Measurements from ENCODE around the gene CNTN1.

The CNTN1 gene

DNA sequence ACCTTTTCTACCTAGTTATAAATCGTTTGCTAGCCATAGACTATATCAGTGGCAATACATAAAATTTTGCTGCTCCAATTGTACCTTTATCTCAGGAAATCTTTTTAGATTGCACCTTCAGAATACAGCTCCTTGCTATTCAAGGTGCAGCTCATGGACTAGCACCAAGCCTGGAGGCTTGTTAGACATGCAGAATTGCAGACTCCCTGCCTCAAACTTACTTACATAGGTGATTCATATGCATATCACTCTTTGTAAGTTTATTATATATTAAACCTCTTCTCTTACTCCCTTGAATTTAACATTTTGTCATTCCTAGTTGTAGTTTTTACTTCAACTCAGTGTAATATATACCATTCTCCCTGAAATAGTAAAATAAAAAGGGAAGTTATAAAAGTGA lies 300.4 kb downstream of the CNTN1 start:
- Histone ChIP-seq H4K91ac (ENCODE audit: low read depth, low read length, poor library complexity) (no peak overlapping the region), H3K4ac (ENCODE audit: low read length) (no peak overlapping the region), H3K79me1 (ENCODE audit: low read depth, low read length) (no peaks in the 10 kb centered on the region), H2BK12ac (ENCODE audit: low read length) (no peak overlapping the region), H3K14ac (ENCODE audit: low read length) (no peak overlapping the region), H3K27ac (replicated peaks; ENCODE audit: low read length) (no peak overlapping the region), H2BK15ac (ENCODE audit: low read length) (no peak overlapping the region), H3K4me1 (ENCODE audit: control insufficient read depth in 2 of 2, insufficient read depth in 1 of 2, low read depth in 1 of 2, low read length in 2 of 2) (no peaks in the 10 kb centered on the region), H3K4me3 (ENCODE audit: low read length in 2 of 2) (no peak overlapping the region), H2AK5ac (ENCODE audit: low read depth, low read length) (no peak overlapping the region), H3K27me3 (ENCODE audit: control insufficient read depth in 3 of 3, insufficient read depth in 3 of 3, low read depth in 1 of 3, low read length in 3 of 3) (no peaks in the 10 kb centered on the region), H3K18ac (ENCODE audit: low read length) (no peak overlapping the region), H2BK120ac (ENCODE audit: low read depth, low read length) (no peak overlapping the region), H3K4me2 (ENCODE audit: insufficient read depth, low read length, poor library complexity, severe bottlenecking) (no peak overlapping the region), H2AFZ (ENCODE audit: low read length) (no peak overlapping the region), H4K8ac (ENCODE audit: low read depth, low read length) (no peak overlapping the region), H2BK5ac (ENCODE audit: low read length) (no peak overlapping the region), H3K23ac (ENCODE audit: low read depth, low read length, poor library complexity) (no peak overlapping the region), H3K9me3 (replicated peaks in 1 of 2; ENCODE audit: control insufficient read depth in 2 of 2, insufficient read depth in 1 of 2, low read depth in 1 of 2, low read length in 2 of 2) (no peaks in the 10 kb centered on the region), H3K9ac (ENCODE audit: low read depth, low read length, poor library complexity) (no peak overlapping the region), H3K36me3 (replicated peaks in 1 of 2; ENCODE audit: control insufficient read depth in 2 of 2, insufficient read depth in 2 of 2, low read length in 2 of 2) (no peaks in the 10 kb centered on the region)
- no CpG with 5 or more reads among the region's 1 CpG for WGBS, 2 donors (ENCODE audit: extremely low coverage in 2 of 2, insufficient read length in 2 of 2, insufficient replicate concordance in 1 of 2)
- no peak for DNase-seq (ENCODE audit: low spot score)

DNA sequence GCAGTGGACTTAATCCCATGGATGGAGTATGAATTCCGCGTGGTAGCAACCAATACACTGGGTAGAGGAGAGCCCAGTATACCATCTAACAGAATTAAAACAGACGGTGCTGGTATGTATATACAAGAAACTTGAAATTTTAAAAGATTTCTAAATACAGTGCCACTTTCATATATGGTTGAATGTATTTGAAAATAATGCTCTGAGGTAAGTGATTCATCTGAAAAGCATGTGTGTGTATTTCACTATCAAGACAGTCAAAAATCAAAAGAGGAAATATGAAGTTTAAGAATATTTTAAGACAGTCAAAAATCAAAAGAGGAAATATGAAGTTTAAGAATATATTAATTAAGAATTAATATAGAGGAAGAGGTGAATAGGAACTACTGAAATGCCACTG lies 300.9 kb downstream of the CNTN1 start:
- H2BK15ac ChIP-seq (ENCODE audit: low read length), result no peak overlapping the region
- H2BK120ac ChIP-seq (ENCODE audit: low read depth, low read length), result no peak overlapping the region
- no CpG with 5 or more reads among the region's 3 CpGs for WGBS, 2 donors (ENCODE audit: extremely low coverage in 2 of 2, insufficient read length in 2 of 2, insufficient replicate concordance in 1 of 2)
- no peak overlapping the region for H2BK5ac ChIP-seq (ENCODE audit: low read length)
- no peaks in the 10 kb centered on the region for H3K27me3 ChIP-seq (ENCODE audit: control insufficient read depth in 3 of 3, insufficient read depth in 3 of 3, low read depth in 1 of 3, low read length in 3 of 3)
- no peak for DNase-seq (ENCODE audit: low spot score)
- H2AFZ ChIP-seq (ENCODE audit: low read length), result no peak overlapping the region
- no peak overlapping the region for H3K4ac ChIP-seq (ENCODE audit: low read length)
- no peaks in the 10 kb centered on the region for H3K9me3 ChIP-seq (replicated peaks in 1 of 2; ENCODE audit: control insufficient read depth in 2 of 2, insufficient read depth in 1 of 2, low read depth in 1 of 2, low read length in 2 of 2)
- no peaks in the 10 kb centered on the region for H3K4me1 ChIP-seq (ENCODE audit: control insufficient read depth in 2 of 2, insufficient read depth in 1 of 2, low read depth in 1 of 2, low read length in 2 of 2)
- no peaks in the 10 kb centered on the region for H3K79me1 ChIP-seq (ENCODE audit: low read depth, low read length)
- H3K4me2 ChIP-seq (ENCODE audit: insufficient read depth, low read length, poor library complexity, severe bottlenecking), result no peak overlapping the region
- H3K27ac ChIP-seq (replicated peaks; ENCODE audit: low read length), result no peak overlapping the region
- no peak overlapping the region for H4K8ac ChIP-seq (ENCODE audit: low read depth, low read length)
- H3K36me3 ChIP-seq (replicated peaks in 1 of 2; ENCODE audit: control insufficient read depth in 2 of 2, insufficient read depth in 2 of 2, low read length in 2 of 2), result no peaks in the 10 kb centered on the region
- no peak overlapping the region for H3K18ac ChIP-seq (ENCODE audit: low read length)
- no peak overlapping the region for H3K14ac ChIP-seq (ENCODE audit: low read length)
- no peak overlapping the region for H3K4me3 ChIP-seq (ENCODE audit: low read length in 2 of 2)
- no peak overlapping the region for H2BK12ac ChIP-seq (ENCODE audit: low read length)
- no peak overlapping the region for H2AK5ac ChIP-seq (ENCODE audit: low read depth, low read length)
- H3K23ac ChIP-seq (ENCODE audit: low read depth, low read length, poor library complexity), result no peak overlapping the region
- H3K9ac ChIP-seq (ENCODE audit: low read depth, low read length, poor library complexity), result no peak overlapping the region
- H4K91ac ChIP-seq (ENCODE audit: low read depth, low read length, poor library complexity), result no peak overlapping the region

DNA sequence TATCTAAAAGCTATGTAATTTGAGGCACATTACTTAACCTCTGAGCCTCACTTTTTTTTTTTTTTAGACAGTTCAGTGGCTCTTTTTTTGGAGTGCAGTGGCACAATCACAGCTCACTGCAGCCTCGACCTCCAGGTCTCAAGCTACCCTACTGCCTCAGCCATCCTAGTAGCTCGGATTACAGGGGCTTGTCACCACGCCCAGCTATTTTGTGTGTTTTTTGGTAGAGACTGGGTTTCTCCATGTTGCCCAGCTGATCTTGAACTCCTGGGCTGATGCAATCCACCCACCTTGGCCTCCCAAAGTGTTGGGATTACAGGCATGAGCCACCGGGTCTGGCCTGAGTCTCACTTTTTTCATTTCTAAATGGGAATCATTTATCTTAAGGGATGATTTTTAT lies 303.9 kb downstream of the CNTN1 start:
- Histone ChIP-seq H3K18ac (ENCODE audit: low read length) (no peak overlapping the region), H2BK120ac (ENCODE audit: low read depth, low read length) (no peak overlapping the region), H3K4me1 (ENCODE audit: control insufficient read depth in 2 of 2, insufficient read depth in 1 of 2, low read depth in 1 of 2, low read length in 2 of 2) (no peaks in the 10 kb centered on the region), H3K27ac (replicated peaks; ENCODE audit: low read length) (no peak overlapping the region), H2AFZ (ENCODE audit: low read length) (no peak overlapping the region), H3K9ac (ENCODE audit: low read depth, low read length, poor library complexity) (no peak overlapping the region), H4K91ac (ENCODE audit: low read depth, low read length, poor library complexity) (no peak overlapping the region), H4K8ac (ENCODE audit: low read depth, low read length) (no peak overlapping the region), H2BK12ac (ENCODE audit: low read length) (no peak overlapping the region), H3K4me3 (ENCODE audit: low read length in 2 of 2) (no peak overlapping the region), H2BK5ac (ENCODE audit: low read length) (no peak overlapping the region), H3K9me3 (replicated peaks in 1 of 2; ENCODE audit: control insufficient read depth in 2 of 2, insufficient read depth in 1 of 2, low read depth in 1 of 2, low read length in 2 of 2) (no peaks in the 10 kb centered on the region), H2BK15ac (ENCODE audit: low read length) (no peak overlapping the region), H3K27me3 (ENCODE audit: control insufficient read depth in 3 of 3, insufficient read depth in 3 of 3, low read depth in 1 of 3, low read length in 3 of 3) (no peaks in the 10 kb centered on the region), H3K4me2 (ENCODE audit: insufficient read depth, low read length, poor library complexity, severe bottlenecking) (no peak overlapping the region), H2AK5ac (ENCODE audit: low read depth, low read length) (no peak overlapping the region), H3K23ac (ENCODE audit: low read depth, low read length, poor library complexity) (no peak overlapping the region), H3K79me1 (ENCODE audit: low read depth, low read length) (no peaks in the 10 kb centered on the region), H3K14ac (ENCODE audit: low read length) (no peak overlapping the region), H3K36me3 (replicated peaks in 1 of 2; ENCODE audit: control insufficient read depth in 2 of 2, insufficient read depth in 2 of 2, low read length in 2 of 2) (no peaks in the 10 kb centered on the region), H3K4ac (ENCODE audit: low read length) (no peak overlapping the region)
- WGBS, 2 donors (ENCODE audit: extremely low coverage in 2 of 2, insufficient read length in 2 of 2, insufficient replicate concordance in 1 of 2), result no CpG with 5 or more reads among the region's 4 CpGs
- DNase-seq (ENCODE audit: low spot score), result no peak

DNA sequence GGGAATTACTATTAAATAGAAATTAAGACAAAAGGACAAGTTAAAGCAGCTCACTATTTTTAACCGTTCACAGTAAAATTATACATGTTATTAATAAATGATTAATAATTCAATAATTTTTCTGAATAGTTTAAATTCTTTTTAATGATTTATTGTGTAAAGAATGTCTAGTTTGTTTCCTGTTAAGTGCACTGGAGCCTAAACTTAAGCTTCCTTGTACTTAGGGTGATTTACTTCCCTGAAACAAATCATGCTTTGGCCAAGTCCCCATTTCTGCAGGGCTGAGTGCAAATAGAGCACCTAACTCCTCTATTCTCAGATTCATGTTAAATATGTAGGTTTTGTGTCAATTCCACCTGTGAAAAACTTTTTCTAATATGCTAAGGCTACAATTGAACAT lies 307.0 kb downstream of the CNTN1 start:
- Histone ChIP-seq H3K9me3 (replicated peaks in 1 of 2; ENCODE audit: control insufficient read depth in 2 of 2, insufficient read depth in 1 of 2, low read depth in 1 of 2, low read length in 2 of 2) (no peaks in the 10 kb centered on the region), H3K36me3 (replicated peaks in 1 of 2; ENCODE audit: control insufficient read depth in 2 of 2, insufficient read depth in 2 of 2, low read length in 2 of 2) (no peaks in the 10 kb centered on the region), H3K4me2 (ENCODE audit: insufficient read depth, low read length, poor library complexity, severe bottlenecking) (no peak overlapping the region), H2BK12ac (ENCODE audit: low read length) (no peak overlapping the region), H3K14ac (ENCODE audit: low read length) (no peak overlapping the region), H4K8ac (ENCODE audit: low read depth, low read length) (no peak overlapping the region), H3K27me3 (ENCODE audit: control insufficient read depth in 3 of 3, insufficient read depth in 3 of 3, low read depth in 1 of 3, low read length in 3 of 3) (no peaks in the 10 kb centered on the region), H2BK120ac (ENCODE audit: low read depth, low read length) (no peak overlapping the region), H3K79me1 (ENCODE audit: low read depth, low read length) (no peaks in the 10 kb centered on the region), H3K27ac (replicated peaks; ENCODE audit: low read length) (no peak overlapping the region), H3K9ac (ENCODE audit: low read depth, low read length, poor library complexity) (no peak overlapping the region), H2BK5ac (ENCODE audit: low read length) (no peak overlapping the region), H4K91ac (ENCODE audit: low read depth, low read length, poor library complexity) (no peak overlapping the region), H2BK15ac (ENCODE audit: low read length) (no peak overlapping the region), H2AFZ (ENCODE audit: low read length) (no peak overlapping the region), H3K23ac (ENCODE audit: low read depth, low read length, poor library complexity) (no peak overlapping the region), H3K4ac (ENCODE audit: low read length) (no peak overlapping the region), H3K4me3 (ENCODE audit: low read length in 2 of 2) (no peak overlapping the region), H2AK5ac (ENCODE audit: low read depth, low read length) (no peak overlapping the region), H3K4me1 (ENCODE audit: control insufficient read depth in 2 of 2, insufficient read depth in 1 of 2, low read depth in 1 of 2, low read length in 2 of 2) (no peaks in the 10 kb centered on the region), H3K18ac (ENCODE audit: low read length) (no peak overlapping the region)
- WGBS, 2 donors (ENCODE audit: extremely low coverage in 2 of 2, insufficient read length in 2 of 2, insufficient replicate concordance in 1 of 2), result no CpG with 5 or more reads among the region's 1 CpG
- DNase-seq (ENCODE audit: low spot score), result no peak

Measured in neuronal stem cell (in vitro differentiated cells).